Measurements from ENCODE around the gene AGBL4.
A peak's percentile ranks its signal among the peaks of the same experiment; 100 is the strongest.

The AGBL4 gene

GRCh38 chr1:48679859-48680258 is 1343.9 kb downstream of the AGBL4 start:
- no peak for DNase-seq (ENCODE audit: low spot score)

GRCh38 chr1:48678710-48679505 is 1344.8 kb downstream of the AGBL4 start:
- DNase-seq (ENCODE audit: low spot score), result no peak

- peak; percentile 45 for DNase-seq (ENCODE audit: low spot score)
Measured at GRCh38 chr1:48677306-48678287, 1346.2 kb downstream of the AGBL4 start.

- DNase-seq (ENCODE audit: low spot score), result no peak
Measured at GRCh38 chr1:48676822-48677221, 1346.9 kb downstream of the AGBL4 start.

- DNase-seq (ENCODE audit: low spot score), result no peak
Measured at GRCh38 chr1:48676376-48676775, 1347.4 kb downstream of the AGBL4 start.

- DNase-seq (ENCODE audit: low spot score), result no peak
Measured at GRCh38 chr1:48675251-48675650, 1348.5 kb downstream of the AGBL4 start.

- no peak for DNase-seq (ENCODE audit: low spot score)
Measured at GRCh38 chr1:48674641-48675040, 1349.1 kb downstream of the AGBL4 start.

GRCh38 chr1:48673332-48674105 is 1350.2 kb downstream of the AGBL4 start:
- DNase-seq (ENCODE audit: low spot score), result no peak

- DNase-seq (ENCODE audit: low spot score), result no peak
Measured at GRCh38 chr1:48671578-48671977, 1352.2 kb downstream of the AGBL4 start.

GRCh38 chr1:48670234-48671020 is 1353.3 kb downstream of the AGBL4 start:
- DNase-seq (ENCODE audit: low spot score), result no peak

- no peak for DNase-seq (ENCODE audit: low spot score)
Measured at GRCh38 chr1:48668339-48668738, 1355.4 kb downstream of the AGBL4 start.

GRCh38 chr1:48667782-48668181 is 1356.0 kb downstream of the AGBL4 start:
- DNase-seq (ENCODE audit: low spot score), result no peak

GRCh38 chr1:48665708-48666407 is 1357.9 kb downstream of the AGBL4 start:
- no peak for DNase-seq (ENCODE audit: low spot score)

GRCh38 chr1:48661726-48662463 is 1361.9 kb downstream of the AGBL4 start:
- DNase-seq (ENCODE audit: low spot score), result no peak

- DNase-seq (ENCODE audit: low spot score), result no peak
Measured at GRCh38 chr1:48659801-48660200, 1364.0 kb downstream of the AGBL4 start.

GRCh38 chr1:48657413-48657812 is 1366.3 kb downstream of the AGBL4 start:
- no peak for DNase-seq (ENCODE audit: low spot score)

GRCh38 chr1:48654606-48655210 is 1369.0 kb downstream of the AGBL4 start:
- no peak for DNase-seq (ENCODE audit: low spot score)

- DNase-seq (ENCODE audit: low spot score), result no peak
Measured at GRCh38 chr1:48652334-48652733, 1371.4 kb downstream of the AGBL4 start.

GRCh38 chr1:48649880-48650279 is 1373.9 kb downstream of the AGBL4 start:
- no peak for DNase-seq (ENCODE audit: low spot score)

GRCh38 chr1:48645883-48646282 is 1377.9 kb downstream of the AGBL4 start:
- no peak for DNase-seq (ENCODE audit: low spot score)

Measured in activated CD4-positive, alpha-beta T cell treated with anti-CD3 and anti-CD28 coated beads, Interleukin-2, Interleukin-4, amounts not matched to agents 100 ng/mL and 50 ng/mL, durations not matched to agents 16 hours and 8 hours (primary cell).